Dedifferentiated amniotic fluid mesenchymal stem cell (primary cell): Measurements from ENCODE around the gene C10orf120.

Source experiments
- DNase-seq: peaks from one replicate; pipeline ENCODE4 v3.0.0-alpha.2; 2016; ENCODE audit errors: extremely low spot score

C10orf120 gene

DNA sequence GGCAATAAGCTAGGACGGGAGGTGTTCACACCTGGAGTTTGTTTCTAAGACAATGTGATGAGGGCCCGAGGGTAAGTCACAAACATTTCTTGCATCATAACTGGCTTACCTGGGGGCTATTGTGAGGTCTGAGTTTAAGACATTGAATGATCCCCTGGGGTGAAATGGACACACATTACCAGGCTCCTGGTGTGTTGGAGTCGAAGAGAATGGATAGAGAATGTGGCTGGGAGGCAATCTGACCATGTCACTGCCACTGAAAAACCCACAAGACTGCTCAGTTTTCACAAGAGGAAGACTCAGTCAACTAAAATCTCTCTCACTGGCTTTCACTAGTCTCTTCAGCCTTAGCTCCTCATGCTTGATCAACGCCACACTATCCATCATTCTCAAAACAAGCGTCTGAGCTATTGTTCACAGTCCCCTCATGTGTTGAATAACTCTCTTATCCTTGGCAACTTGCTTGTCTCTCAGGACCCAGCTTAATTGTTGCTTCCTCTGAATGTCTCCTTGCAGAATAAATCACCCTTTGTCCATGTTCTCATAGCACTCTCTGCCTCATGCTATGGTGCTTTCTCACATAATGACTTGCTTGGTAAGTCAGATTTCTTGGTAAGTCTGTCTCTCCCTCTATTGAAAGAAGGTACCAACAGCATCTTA lies at the start of gene C10orf120:
C10orf120 (minus strand) TSS at position 51 of the 660 bp plus-strand sequence. CDS start 56 bp downstream, outside the sequence.
- DNase-seq = no peak

GRCh38 chr10:122748496-122748895 lies 48.9 kb upstream of the C10orf120 start:
- no peak for DNase-seq

DNA sequence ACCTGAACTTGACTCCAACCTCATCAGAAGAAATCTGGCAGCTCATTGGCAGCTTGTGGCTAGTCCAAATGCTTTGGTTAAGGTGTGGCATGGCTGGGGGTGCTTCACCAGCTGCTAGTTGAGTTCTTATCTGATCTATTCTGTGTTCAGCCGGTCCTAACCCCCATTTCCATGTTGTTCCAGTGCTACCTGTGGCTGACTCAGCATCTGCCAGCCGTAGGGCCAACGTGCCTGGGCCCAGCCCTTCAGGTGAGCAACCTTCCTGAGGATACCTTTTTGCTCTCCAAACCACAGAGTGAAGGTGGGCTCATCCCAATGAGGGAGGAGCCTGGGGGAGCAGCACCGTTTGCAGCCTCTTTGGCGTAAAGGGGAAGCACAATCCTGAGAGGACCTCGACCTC lies 46.8 kb upstream of the C10orf120 start:
- no peak for DNase-seq

DNA sequence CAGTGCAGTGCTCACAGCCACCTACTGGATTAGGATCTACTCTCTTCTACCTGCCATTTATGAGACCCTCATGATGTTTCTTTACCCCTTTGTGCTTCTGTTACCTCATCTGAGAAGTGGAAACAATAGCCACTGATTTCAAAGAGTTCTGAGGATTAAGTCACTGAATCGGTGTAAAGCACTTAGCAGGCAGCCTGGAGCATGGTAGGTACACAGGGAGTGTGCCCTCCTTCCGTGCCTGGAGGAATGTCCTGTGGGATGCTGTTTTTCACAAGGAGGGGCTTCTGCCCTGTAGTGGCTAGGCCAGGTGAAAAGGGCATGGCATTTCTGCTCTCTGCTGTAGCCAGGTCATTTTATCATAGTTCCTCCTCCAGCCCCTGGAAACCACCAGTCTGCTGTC lies 44.6 kb upstream of the C10orf120 start:
- DNase-seq = no peak

DNA sequence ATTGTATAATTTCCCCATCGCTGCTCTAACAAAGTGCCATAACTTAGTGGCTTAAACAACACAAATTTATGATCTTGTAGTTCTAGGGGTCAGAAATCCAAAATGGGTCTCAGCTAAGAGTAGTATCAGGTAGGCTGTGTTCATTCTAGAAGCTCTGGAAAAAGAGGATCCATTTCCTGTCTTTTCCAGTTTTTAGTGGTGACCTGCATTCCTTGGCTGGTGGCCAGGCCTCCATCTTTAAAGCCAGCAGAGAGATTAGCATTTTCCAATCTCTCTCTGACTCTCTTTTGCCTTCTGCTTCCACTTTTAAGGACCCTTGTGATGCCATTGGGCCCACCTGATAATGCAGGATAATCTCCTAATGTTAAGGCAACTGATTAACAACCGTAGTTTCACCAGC lies 41.0 kb upstream of the C10orf120 start:
- no peak for DNase-seq

DNA sequence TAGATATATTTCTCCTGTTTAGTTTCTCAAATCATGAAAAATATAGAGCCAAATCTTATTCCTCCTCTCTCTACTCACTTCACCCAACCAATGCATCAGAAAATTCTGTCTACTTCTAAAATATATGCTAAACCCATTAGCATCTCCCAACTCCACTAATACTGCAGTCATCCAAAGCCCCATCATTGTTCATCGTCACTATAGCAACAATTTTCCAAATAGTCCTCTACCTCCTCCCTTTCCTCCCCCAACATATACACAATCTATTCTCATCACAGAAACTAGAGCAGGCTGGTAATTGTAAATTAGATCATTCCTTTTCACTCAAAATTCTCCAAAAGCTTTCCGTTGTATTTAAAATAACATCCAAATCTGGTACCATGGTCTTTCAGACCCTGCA lies 38.4 kb upstream of the C10orf120 start:
- DNase-seq = no peak

- no peak for DNase-seq
Observed at GRCh38 chr10:122733931-122734665, 34.5 kb upstream of the C10orf120 start.

- DNase-seq = no peak
Observed at GRCh38 chr10:122733443-122733842, 33.8 kb upstream of the C10orf120 start.

GRCh38 chr10:122730238-122730637 lies 30.6 kb upstream of the C10orf120 start:
- no peak for DNase-seq

DNA sequence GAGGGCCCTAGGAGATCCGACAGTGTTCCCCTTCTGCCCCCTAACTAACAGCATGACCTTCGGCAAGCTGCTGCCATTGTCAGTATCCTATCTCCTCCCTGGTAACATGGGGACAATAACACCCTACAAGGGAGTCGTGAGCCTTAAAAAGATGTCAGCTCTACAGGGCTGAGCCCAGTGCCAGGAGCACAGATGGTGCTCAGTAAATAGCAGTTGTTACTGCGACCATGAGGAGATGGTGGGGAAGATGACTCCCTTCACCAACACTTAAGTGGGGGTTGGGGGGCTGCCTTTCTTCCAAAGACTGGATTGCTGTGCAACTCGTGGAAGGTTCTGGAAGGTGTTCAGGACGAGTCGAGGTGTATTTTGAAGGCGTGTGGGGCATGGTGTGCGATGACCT lies 29.5 kb upstream of the C10orf120 start:
- no peak for DNase-seq

- DNase-seq = no peak
Observed at GRCh38 chr10:122727426-122727825, 27.8 kb upstream of the C10orf120 start.

DNA sequence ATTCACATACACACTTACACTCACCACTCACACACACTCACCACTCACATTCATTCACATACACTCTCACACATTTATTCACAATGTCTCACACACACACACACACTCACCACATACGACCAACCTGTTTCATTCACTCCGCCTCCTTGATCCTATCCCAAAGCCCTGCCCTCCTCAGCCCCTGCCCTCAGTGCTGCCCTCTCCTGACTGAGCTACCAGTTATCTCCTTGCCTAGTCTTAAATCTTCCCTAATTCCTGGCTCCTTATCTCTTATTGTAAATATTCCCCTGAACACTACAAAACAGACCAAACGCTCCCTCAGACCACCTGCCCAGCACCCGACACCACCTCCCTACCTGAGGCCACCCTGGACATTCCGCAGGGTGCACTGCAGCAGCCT lies 26.1 kb upstream of the C10orf120 start:
- no peak for DNase-seq

DNA sequence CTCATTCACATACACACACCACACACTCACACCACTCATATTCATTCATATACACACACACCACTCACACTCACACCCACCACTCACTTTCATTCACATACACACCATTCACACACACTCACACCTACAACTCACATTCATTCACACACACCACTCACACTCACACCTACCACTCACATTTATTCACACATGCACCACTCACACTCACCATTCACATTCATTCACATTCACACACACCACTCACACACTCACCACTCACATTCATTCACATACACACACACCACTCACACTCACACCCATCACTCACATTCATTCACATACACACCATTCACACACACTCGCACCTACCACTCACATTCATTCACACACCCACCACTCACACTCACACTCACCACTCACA lies 25.4 kb upstream of the C10orf120 start:
- DNase-seq = no peak

DNA sequence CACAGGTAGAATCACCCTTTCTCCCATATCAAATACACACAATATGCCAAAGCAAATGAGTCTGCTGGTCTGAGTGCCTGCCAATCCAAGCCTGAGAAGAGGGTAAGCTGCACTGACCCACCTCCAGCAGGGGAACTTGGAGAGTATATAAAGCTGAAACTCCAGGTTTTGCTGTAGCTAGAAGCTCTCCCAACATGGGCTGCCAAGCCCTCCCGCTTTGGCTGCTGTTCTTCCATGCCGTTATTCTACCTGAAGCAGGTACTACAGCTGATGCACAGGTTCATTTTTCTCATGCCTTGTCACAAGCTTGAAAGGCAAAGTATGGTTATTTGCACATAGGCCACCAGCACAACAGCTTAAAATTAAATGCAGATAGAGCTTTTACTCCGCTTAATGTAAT lies 21.5 kb upstream of the C10orf120 start:
- no peak for DNase-seq

DNA sequence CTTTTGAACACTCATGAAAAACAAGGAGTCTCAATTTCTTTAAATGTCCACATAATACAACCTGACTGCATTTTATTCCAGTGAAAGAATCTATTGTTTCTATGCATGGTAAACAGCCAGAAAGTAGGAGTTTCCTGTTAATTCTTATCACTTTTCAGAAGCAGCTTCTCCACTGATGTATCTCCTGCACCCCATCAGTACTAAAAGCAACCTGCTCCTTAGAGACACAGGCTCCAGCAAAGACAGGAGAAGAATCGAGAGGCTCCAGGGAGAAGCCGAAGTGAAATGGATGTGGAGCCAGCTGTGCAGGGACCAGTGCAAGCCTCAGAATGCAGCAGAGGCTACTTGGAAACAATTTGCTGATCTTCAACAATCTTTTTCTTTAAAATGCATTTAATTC lies 16.4 kb upstream of the C10orf120 start:
- DNase-seq = no peak

GRCh38 chr10:122715576-122715975 lies 15.9 kb upstream of the C10orf120 start:
- no peak for DNase-seq

DNA sequence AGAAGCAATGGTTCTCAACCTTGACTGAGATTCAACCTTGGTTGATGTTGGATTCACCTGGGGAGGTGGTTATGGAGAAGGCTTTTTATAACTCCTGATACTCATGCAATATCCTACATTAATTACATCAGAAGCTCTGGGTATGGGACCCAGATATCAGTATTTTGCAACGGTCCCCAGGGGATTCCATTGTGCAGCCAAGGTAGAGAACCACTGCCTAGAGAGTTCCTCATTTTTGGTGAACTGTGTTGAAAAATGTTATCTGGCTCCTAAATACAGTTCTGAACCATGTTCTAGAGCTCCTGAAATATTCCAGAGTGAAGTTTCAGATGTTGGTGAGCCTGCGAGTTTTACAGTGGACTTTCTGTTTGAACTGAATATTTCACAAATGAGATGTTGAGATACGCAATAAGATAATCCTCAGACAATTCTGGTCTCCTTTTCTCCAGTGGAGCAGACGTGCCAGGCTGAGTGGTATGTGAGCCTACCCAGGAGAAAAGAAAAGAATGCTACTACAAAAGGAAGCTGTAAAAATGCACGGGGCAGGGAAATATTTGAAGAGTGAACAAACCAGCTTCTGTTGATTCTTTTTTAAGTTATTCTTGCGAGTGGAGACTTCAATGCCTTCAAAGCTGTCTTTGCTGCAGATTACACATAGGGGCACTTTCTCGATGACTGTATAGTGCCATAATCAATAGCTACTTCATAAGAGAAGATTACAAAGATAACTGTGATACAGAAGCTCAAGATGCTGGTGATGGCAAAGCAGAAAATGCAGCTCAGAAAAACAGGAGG lies 13.6 kb upstream of the C10orf120 start:
- DNase-seq = no peak

- DNase-seq = no peak
Observed at GRCh38 chr10:122710576-122710975, 10.9 kb upstream of the C10orf120 start.

DNA sequence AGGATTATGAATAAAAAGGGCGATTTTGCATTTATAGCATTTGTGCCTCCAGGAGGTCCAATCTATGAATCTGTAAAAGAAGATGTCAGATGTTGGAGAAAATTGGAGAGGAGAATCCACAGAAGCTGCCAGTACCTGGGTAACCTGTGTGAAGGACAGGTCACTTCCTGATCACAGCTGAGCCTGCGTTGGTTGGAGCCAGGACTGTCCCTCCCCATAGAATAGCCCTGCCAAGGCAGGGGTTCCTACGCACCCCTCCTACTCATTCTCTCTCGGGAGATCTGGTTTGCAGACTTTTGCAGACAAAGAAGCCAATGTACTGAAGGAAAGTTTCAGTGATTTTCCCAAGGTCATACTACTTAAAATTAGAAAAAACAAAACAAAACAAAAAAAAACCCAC lies 10.3 kb upstream of the C10orf120 start:
- no peak for DNase-seq

- DNase-seq = no peak
Observed at GRCh38 chr10:122707535-122707934, 7.9 kb upstream of the C10orf120 start.

GRCh38 chr10:122706947-122707346 lies 7.3 kb upstream of the C10orf120 start:
- DNase-seq = no peak

GRCh38 chr10:122706467-122706866 lies 6.8 kb upstream of the C10orf120 start:
- no peak for DNase-seq
